Transverse colon (tissue), 4 donors: ENCODE measurements around the gene DMAC1.

Source experiments
- CTCF ChIP-seq, 5 experiments: fragments of 200-600 bp in 3 of 5; fragments of 450-650 bp in 2 of 5; sonication (generic) in 3 of 5; IDR thresholded peaks; 1 replicate in 2 of 5; 2 replicates in 3 of 5; pipeline ENCODE4 v1.5.1; 2016 to 2017; ENCODE audit warnings: antibody characterized with exemption in 5 of 5, inconsistent platforms in 3 of 5, mild to moderate bottlenecking in 2 of 5, moderate library complexity in 1 of 5
- POLR2AphosphoS5 ChIP-seq, 3 donors: sonication (generic); formaldehyde crosslinking; IDR thresholded peaks; one replicate each; pipeline ENCODE4 v1.6.1; 2016; ENCODE audit warnings: antibody characterized with exemption in 3 of 3

DNA sequence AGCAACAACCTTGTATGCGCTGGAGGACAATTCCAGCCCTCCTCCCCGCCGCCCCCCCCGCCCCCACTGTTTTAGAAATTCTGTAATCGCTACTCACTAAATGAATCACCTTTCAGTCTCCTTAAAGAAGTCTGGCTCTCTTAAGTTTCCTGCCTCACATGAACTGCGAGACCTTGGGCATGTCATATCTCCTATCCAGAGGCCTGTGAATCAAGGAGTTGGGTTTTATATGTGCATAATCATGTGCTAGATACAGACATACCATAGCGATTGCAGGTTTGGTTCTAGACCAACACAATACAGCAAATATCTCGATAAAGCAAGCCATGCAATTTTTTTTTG is 337 bp upstream of the DMAC1 start:
- TF ChIP-seq CTCF (IDR thresholded peaks at IDR 0.05) (no peak), POLR2AphosphoS5 (IDR thresholded peaks at IDR 0.05) (no peak)
